K562 (cell line): ENCODE measurements around the gene MAN1A1. TPM values are rescaled to one million over a fixed set of nuclear protein-coding genes. Genes with fewer than 3 reads are reported as not detected.

Experiments
- ATF2 ChIP-seq: sonication (generic); formaldehyde crosslinking; IDR thresholded peaks from 2 replicates; pipeline ENCODE4 v1.8.1; 2022; ENCODE audit warnings: missing genetic modification reagents
- DPF2 ChIP-seq: fragments of 450-650 bp; IDR thresholded peaks from 2 replicates; pipeline ENCODE4 v1.6.1; 2016
- MAFG ChIP-seq: fragments of 450-650 bp; conservative IDR thresholded peaks from 2 replicates; pipeline ENCODE4 v1.6.1; 2016; ENCODE audit warnings: missing genetic modification characterization, missing compliant biosample characterization
- MEF2D ChIP-seq: conservative IDR thresholded peaks from 2 replicates; pipeline ENCODE4 v1.6.1; 2016; ENCODE audit warnings: low read depth, missing genetic modification characterization, missing compliant biosample characterization
- PATZ1 ChIP-seq: fragments of 250-450 bp; sonication (Bioruptor Pico); IDR thresholded peaks from 2 replicates; pipeline ENCODE4 v1.5.0; 2020; ENCODE audit warnings: mild to moderate bottlenecking, borderline replicate concordance
- POLR2H ChIP-seq: IDR thresholded peaks from 2 replicates; pipeline ENCODE4 v1.6.1; 2016; ENCODE audit warnings: missing genetic modification characterization, low read depth, mild to moderate bottlenecking, control low read depth, missing compliant biosample characterization, moderate library complexity
- SREBF2 ChIP-seq: sonication (generic); formaldehyde crosslinking; IDR thresholded peaks from 2 replicates; pipeline ENCODE4 v1.4.0; 2020; ENCODE audit warnings: mild to moderate bottlenecking, missing genetic modification reagents
- TEAD4 ChIP-seq, 2 experiments: sonication (generic) in 1 of 2; formaldehyde crosslinking in 1 of 2; IDR thresholded peaks; 2 replicates each; pipeline versions ENCODE4 v1.6.1 to v1.8.0; 2012 to 2022; ENCODE audit warnings: borderline replicate concordance in 1 of 2, inconsistent platforms in 1 of 2, low read length in 1 of 2, mild to moderate bottlenecking in 1 of 2, missing genetic modification reagents in 1 of 2
- THRAP3 ChIP-seq: fragments of 450-650 bp; IDR thresholded peaks from 2 replicates; pipeline ENCODE4 v1.6.1; 2016; ENCODE audit warnings: mild to moderate bottlenecking, inconsistent platforms, borderline replicate concordance
- ZFP1 ChIP-seq: fragments of 450-650 bp; formaldehyde crosslinking; IDR thresholded peaks from 2 replicates; pipeline ENCODE4 v1.4.0; 2020; ENCODE audit warnings: mild to moderate bottlenecking, mixed read lengths
- ZNF324 ChIP-seq: fragments of 250-450 bp; sonication (Bioruptor Pico); IDR thresholded peaks from 2 replicates; pipeline ENCODE4 v1.4.0; 2020; ENCODE audit warnings: mild to moderate bottlenecking
- ZNF655 ChIP-seq: fragments of 250-450 bp; sonication (Bioruptor Pico); IDR thresholded peaks from 2 replicates; pipeline ENCODE4 v1.5.0; 2021
- polyA plus RNA-seq, 8 experiments: library from polyadenylated mRNA; depleted of rRNA in 4 of 8; stranded (reverse) in 5 of 8; unstranded in 3 of 8; fragments of >200 nt; fragmentation: Nextera tagmentation in 2 of 8; fragmentation: Illumina TruSeq in 1 of 8; extraction: Ambion mirVana in 2 of 8; extraction: Trizol in 1 of 8; gene quantifications; 2 replicates each; pipeline versions ENCODE4 v1.2.1 to v1.2.3, GENCODE V29; 2011 to 2014; ENCODE audit warnings: inconsistent platforms in 1 of 8, missing spikeins in 1 of 8
- total RNA-seq, 7 experiments: library from RNA; depleted of rRNA in 6 of 7; stranded (reverse); fragments of >200 nt in 6 of 7; fragmentation: Illumina TruSeq in 2 of 7; extraction: Trizol in 2 of 7; gene quantifications; 2 replicates each; pipeline versions ENCODE4 v1.2.1 to v1.2.3, GENCODE V29; 2011 to 2021; ENCODE audit warnings: low replicate concordance in 1 of 7
- TF ChIP-seq, protein P1 (sequence below): fragments of 450-650 bp; IDR thresholded peaks from 2 replicates; pipeline ENCODE4 v1.7.1; 2018; ENCODE audit warnings: mild to moderate bottlenecking, low read depth; ENCODE audit not compliant: partially characterized antibody
- TF ChIP-seq, protein P2 (sequence below), 3 experiments: fragments of 200-800 bp in 1 of 3; fragments of 250-450 bp in 1 of 3; fragments of 450-650 bp in 1 of 3; sonication (Bioruptor Pico) in 1 of 3; sonication (Bioruptor generic) in 1 of 3; formaldehyde crosslinking in 1 of 3; IDR thresholded peaks; 2 replicates each; pipeline versions ENCODE4 v1.6.1 to v1.8.0; 2016 to 2022; ENCODE audit warnings: mild to moderate bottlenecking in 2 of 3, missing genetic modification characterization in 2 of 3, missing compliant biosample characterization in 1 of 3, moderate library complexity in 1 of 3
- TF ChIP-seq, protein P3 (sequence below): fragments of 250-450 bp; sonication (Bioruptor Pico); IDR thresholded peaks from 2 replicates; pipeline ENCODE4 v1.8.0; 2021; ENCODE audit warnings: moderate library complexity, mild to moderate bottlenecking, inconsistent platforms

MAN1A1 gene
- total and polyA plus RNA-seq, 9 of the 15 experiments (the other 6 are each of a cell fraction or from before 2014, with no cell fraction given) = 24.5 to 78.4 (median 59.7) TPM

GRCh38 chr6:119324718-119325117 lies 24.8 kb downstream of the MAN1A1 start (continued):
- TF ChIP-seq, protein P1, sequence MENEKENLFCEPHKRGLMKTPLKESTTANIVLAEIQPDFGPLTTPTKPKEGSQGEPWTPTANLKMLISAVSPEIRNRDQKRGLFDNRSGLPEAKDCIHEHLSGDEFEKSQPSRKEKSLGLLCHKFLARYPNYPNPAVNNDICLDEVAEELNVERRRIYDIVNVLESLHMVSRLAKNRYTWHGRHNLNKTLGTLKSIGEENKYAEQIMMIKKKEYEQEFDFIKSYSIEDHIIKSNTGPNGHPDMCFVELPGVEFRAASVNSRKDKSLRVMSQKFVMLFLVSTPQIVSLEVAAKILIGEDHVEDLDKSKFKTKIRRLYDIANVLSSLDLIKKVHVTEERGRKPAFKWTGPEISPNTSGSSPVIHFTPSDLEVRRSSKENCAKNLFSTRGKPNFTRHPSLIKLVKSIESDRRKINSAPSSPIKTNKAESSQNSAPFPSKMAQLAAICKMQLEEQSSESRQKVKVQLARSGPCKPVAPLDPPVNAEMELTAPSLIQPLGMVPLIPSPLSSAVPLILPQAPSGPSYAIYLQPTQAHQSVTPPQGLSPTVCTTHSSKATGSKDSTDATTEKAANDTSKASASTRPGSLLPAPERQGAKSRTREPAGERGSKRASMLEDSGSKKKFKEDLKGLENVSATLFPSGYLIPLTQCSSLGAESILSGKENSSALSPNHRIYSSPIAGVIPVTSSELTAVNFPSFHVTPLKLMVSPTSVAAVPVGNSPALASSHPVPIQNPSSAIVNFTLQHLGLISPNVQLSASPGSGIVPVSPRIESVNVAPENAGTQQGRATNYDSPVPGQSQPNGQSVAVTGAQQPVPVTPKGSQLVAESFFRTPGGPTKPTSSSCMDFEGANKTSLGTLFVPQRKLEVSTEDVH = no peak
- TF ChIP-seq ZNF655 (CRISPR knock-in tag) = no peak
- TF ChIP-seq ZFP1 (CRISPR knock-in tag) = no peak
- TF ChIP-seq POLR2H (tag) = 0 out of 2 replicates have a peak, but pooled peaks have one; percentile 8
- TF ChIP-seq ATF2 (CRISPR knock-in tag) = no peak
- TF ChIP-seq TEAD4 (IDR thresholded peaks at IDR 0.05; ENCODE audit: low read length) = peak; percentile 98
- no peak for TF ChIP-seq TEAD4 (CRISPR knock-in tag; IDR thresholded peaks at IDR 0.05; ENCODE audit: borderline replicate concordance)
- TF ChIP-seq SREBF2 (CRISPR knock-in tag) = no peak
- TF ChIP-seq ZNF324 (CRISPR knock-in tag) = no peak
- TF ChIP-seq, protein P2, sequence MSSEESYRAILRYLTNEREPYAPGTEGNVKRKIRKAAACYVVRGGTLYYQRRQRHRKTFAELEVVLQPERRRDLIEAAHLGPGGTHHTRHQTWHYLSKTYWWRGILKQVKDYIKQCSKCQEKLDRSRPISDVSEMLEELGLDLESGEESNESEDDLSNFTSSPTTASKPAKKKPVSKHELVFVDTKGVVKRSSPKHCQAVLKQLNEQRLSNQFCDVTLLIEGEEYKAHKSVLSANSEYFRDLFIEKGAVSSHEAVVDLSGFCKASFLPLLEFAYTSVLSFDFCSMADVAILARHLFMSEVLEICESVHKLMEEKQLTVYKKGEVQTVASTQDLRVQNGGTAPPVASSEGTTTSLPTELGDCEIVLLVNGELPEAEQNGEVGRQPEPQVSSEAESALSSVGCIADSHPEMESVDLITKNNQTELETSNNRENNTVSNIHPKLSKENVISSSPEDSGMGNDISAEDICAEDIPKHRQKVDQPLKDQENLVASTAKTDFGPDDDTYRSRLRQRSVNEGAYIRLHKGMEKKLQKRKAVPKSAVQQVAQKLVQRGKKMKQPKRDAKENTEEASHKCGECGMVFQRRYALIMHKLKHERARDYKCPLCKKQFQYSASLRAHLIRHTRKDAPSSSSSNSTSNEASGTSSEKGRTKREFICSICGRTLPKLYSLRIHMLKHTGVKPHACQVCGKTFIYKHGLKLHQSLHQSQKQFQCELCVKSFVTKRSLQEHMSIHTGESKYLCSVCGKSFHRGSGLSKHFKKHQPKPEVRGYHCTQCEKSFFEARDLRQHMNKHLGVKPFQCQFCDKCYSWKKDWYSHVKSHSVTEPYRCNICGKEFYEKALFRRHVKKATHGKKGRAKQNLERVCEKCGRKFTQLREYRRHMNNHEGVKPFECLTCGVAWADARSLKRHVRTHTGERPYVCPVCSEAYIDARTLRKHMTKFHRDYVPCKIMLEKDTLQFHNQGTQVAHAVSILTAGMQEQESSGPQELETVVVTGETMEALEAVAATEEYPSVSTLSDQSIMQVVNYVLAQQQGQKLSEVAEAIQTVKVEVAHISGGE (CRISPR knock-in tag; IDR thresholded peaks at IDR 0.05) = peak in 1 of 3 experiments; percentile 52; a peak in 2 of 6 replicates
- no peak for TF ChIP-seq PATZ1 (CRISPR knock-in tag)
- 0 out of 2 replicates have a peak, but pooled peaks have one; percentile 48 for TF ChIP-seq MEF2D (tag)
- TF ChIP-seq DPF2 = peak; percentile 97
- TF ChIP-seq THRAP3 = no peak
- no peak for TF ChIP-seq MAFG (tag)
- TF ChIP-seq, protein P3, sequence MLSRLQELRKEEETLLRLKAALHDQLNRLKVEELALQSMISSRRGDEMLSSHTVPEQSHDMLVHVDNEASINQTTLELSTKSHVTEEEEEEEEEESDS (CRISPR knock-in tag) = no peak
